Right lobe of liver (tissue), 6 donors: ENCODE data around the gene RTKN2. TPM values are rescaled to one million over a fixed set of nuclear protein-coding genes. Genes with fewer than 3 reads are reported as not detected.

Experiments
- ATAC-seq, 4 donors: fragments of 200-7000 bp; cut with Tn5 transposase; one replicate each; pipeline ENCODE4 v1.9.1; 2020; ENCODE audit warnings: mild to moderate bottlenecking in 4 of 4, moderate library complexity in 4 of 4
- DNase-seq, 3 donors: peaks; one replicate each; pipeline ENCODE4 v3.0.0-alpha.2; 2020
- H3K27ac ChIP-seq, 3 donors: fragments of 200-600 bp; one replicate each; pipeline ENCODE4 v1.8.0; 2022
- H3K27me3 ChIP-seq, 2 donors: fragments of 200-600 bp; one replicate each; pipeline ENCODE4 v1.8.0; 2022
- H3K36me3 ChIP-seq, 4 donors: fragments of 200-600 bp; sonication (generic) in 1 of 4; one replicate each; pipeline versions ENCODE4 v1.5.1 to v1.8.0; 2017 to 2022; ENCODE audit warnings: control low read depth in 1 of 4
- H3K4me1 ChIP-seq, 4 donors: fragments of 200-600 bp; sonication (generic) in 1 of 4; one replicate each; pipeline versions ENCODE4 v1.5.1 to v1.8.0; 2017 to 2022; ENCODE audit warnings: control low read depth in 1 of 4
- H3K4me3 ChIP-seq, 3 donors: fragments of 200-600 bp; one replicate each; pipeline ENCODE4 v1.8.0; 2022
- H3K9me3 ChIP-seq, 4 donors: fragments of 200-600 bp; sonication (generic) in 1 of 4; one replicate each; pipeline versions ENCODE4 v1.5.1 to v1.8.0; 2017 to 2022; ENCODE audit warnings: control low read depth in 1 of 4
- CTCF ChIP-seq, 4 donors: fragments of 200-600 bp in 3 of 4; fragments of 450-650 bp in 1 of 4; IDR thresholded peaks; one replicate each; pipeline versions ENCODE4 v1.5.1 to v1.8.0; 2016 to 2022; ENCODE audit warnings: antibody characterized with exemption in 4 of 4, mild to moderate bottlenecking in 2 of 4
- POLR2A ChIP-seq: fragments of 450-650 bp; IDR thresholded peaks from one replicate; pipeline ENCODE4 v1.6.1; 2017; ENCODE audit warnings: antibody characterized with exemption, mild to moderate bottlenecking
- WGBS: methylation state at CpG from one replicate; pipeline ENCODE4 v1.1.6; 2018; ENCODE audit warnings: low coverage, low lambda C conversion rate; ENCODE audit not compliant: insufficient coverage; ENCODE audit errors: missing lambda C conversion rate; 5-methylcytosine and 5-hydroxymethylcytosine counted together
- intact Hi-C, 2 donors: fragments of 100-400 bp; cut with DNase I; formaldehyde crosslinking; loops; one replicate each; pipeline versions ENCODE4 v1.11.2 to v1.14.1; 2022
- total RNA-seq, 6 experiments: library from RNA; depleted of rRNA in 2 of 6; stranded (reverse); fragments of >200 nt in 2 of 6; fragmentation: NEBNext Ultra II Directional in 3 of 6; extraction: Animal tissue kit (Norgen Biotek cat#: 25700) in 3 of 6; gene quantifications; one replicate each; pipeline versions ENCODE4 v1.1.0 to v1.2.4, GENCODE V29; 2016 to 2023
- donor health status: DM: no; HTN: yes; CAD: no.
- donor health status: DM: no; HTN: no; CAD: no.
- donor health status: DM: no; HTN: no; CAD: no.
- donor health status: DM: no; HTN: yes; CAD: no.
- donor health status: DM: no; HTN: yes; CAD: no.

RTKN2 gene
- total RNA-seq, 6 experiments from 2014 or later = 0.06 to 0.12 TPM; not detected in 4

- Histone ChIP-seq H3K36me3 (no peaks in the 10 kb centered on the region), H3K4me3 (no peak overlapping the region), H3K27ac (no peak overlapping the region), H3K4me1 (no peaks in the 10 kb centered on the region), H3K9me3 (no peaks in the 10 kb centered on the region), H3K27me3 (no peaks in the 10 kb centered on the region)
- DNase-seq = no peak
- WGBS = 93% methylated on average over 2 of the region's 4 CpGs
- no peak for ATAC-seq
- no peak for TF ChIP-seq POLR2A
- TF ChIP-seq CTCF (IDR thresholded peaks at IDR 0.05) = no peak
- intact Hi-C loops = no loop called here
Observed at GRCh38 chr10:62147425-62147824, 121.2 kb downstream of the RTKN2 start.

- Histone ChIP-seq H3K36me3 (no peaks in the 10 kb centered on the region), H3K9me3 (no peaks in the 10 kb centered on the region), H3K27me3 (no peaks in the 10 kb centered on the region), H3K27ac (no peak overlapping the region), H3K4me3 (no peak overlapping the region), H3K4me1 (no peaks in the 10 kb centered on the region)
- DNase-seq (no peak), ATAC-seq (no peak)
- intact Hi-C loops = no loop called here
- no peak for TF ChIP-seq CTCF (IDR thresholded peaks at IDR 0.05)
- TF ChIP-seq POLR2A = no peak
- 93% methylated on average over 3 of the region's 3 CpGs for WGBS
Observed at GRCh38 chr10:62136931-62137330, 131.7 kb downstream of the RTKN2 start.

- intact Hi-C loops = no loop called here
- TF ChIP-seq POLR2A (no peak), CTCF (IDR thresholded peaks at IDR 0.05) (no peak)
- H3K4me1 ChIP-seq = no peaks in the 10 kb centered on the region
- no peak overlapping the region for H3K4me3 ChIP-seq
- H3K36me3 ChIP-seq = no peaks in the 10 kb centered on the region
- no peak for ATAC-seq
- H3K27me3 ChIP-seq = no peaks in the 10 kb centered on the region
- no peak overlapping the region for H3K27ac ChIP-seq
- H3K9me3 ChIP-seq = no peaks in the 10 kb centered on the region
- no peak for DNase-seq
Observed at GRCh38 chr10:62133618-62134017, 135.0 kb downstream of the RTKN2 start.

Other genes with a start within 250 kb of the RTKN2 start
- under 1 TPM in 1 of 6 experiments, not detected in 5; 0.06 TPM for gene ZNF365, start 105.5 kb upstream of the RTKN2 start, total RNA-seq